IMR-90 (cell line): ENCODE data around the gene TMEM54.

Experiments
- BHLHE40 ChIP-seq: fragments of 150-350 bp; IDR thresholded peaks from 2 replicates; pipeline ENCODE4 v1.6.1; 2016; ENCODE audit warnings: mild to moderate bottlenecking, low read depth, low read length
- CEBPB ChIP-seq: IDR thresholded peaks from 2 replicates; pipeline ENCODE4 v1.6.1; 2012; ENCODE audit warnings: low read depth, low read length, improper control_type of control experiment
- CTCF ChIP-seq: conservative IDR thresholded peaks from 2 replicates; pipeline ENCODE4 v1.5.1; 2012; ENCODE audit warnings: mild to moderate bottlenecking, low read depth, low read length, improper control_type of control experiment
- FOS ChIP-seq: fragments of 150-350 bp; IDR thresholded peaks from 2 replicates; pipeline ENCODE4 v1.6.1; 2016; ENCODE audit warnings: low read depth, low read length
- MAFK ChIP-seq: IDR thresholded peaks from 2 replicates; pipeline ENCODE4 v1.6.1; 2012; ENCODE audit warnings: low read depth, low read length, improper control_type of control experiment
- MAZ ChIP-seq: IDR thresholded peaks from 2 replicates; pipeline ENCODE4 v1.6.1; 2012; ENCODE audit warnings: low read depth, mild to moderate bottlenecking, low read length, improper control_type of control experiment, moderate library complexity, borderline replicate concordance
- MXI1 ChIP-seq: IDR thresholded peaks from 2 replicates; pipeline ENCODE4 v1.6.1; 2012; ENCODE audit warnings: low read depth, mild to moderate bottlenecking, low read length, moderate library complexity, borderline replicate concordance
- POLR2A ChIP-seq: IDR thresholded peaks from 2 replicates; pipeline ENCODE4 v1.6.1; 2012; ENCODE audit warnings: mild to moderate bottlenecking, low read depth, low read length
- RAD21 ChIP-seq: IDR thresholded peaks from 2 replicates; pipeline ENCODE4 v1.6.1; 2012; ENCODE audit warnings: low read length, improper control_type of control experiment
- RFX5 ChIP-seq: IDR thresholded peaks from 2 replicates; pipeline ENCODE4 v1.8.0; 2012; ENCODE audit warnings: low read depth, mild to moderate bottlenecking, low read length, moderate library complexity

- TF ChIP-seq MAZ = no peak
- no peak for TF ChIP-seq RAD21
- TF ChIP-seq CTCF = no peak
- TF ChIP-seq FOS = no peak
- TF ChIP-seq CEBPB = no peak
- no peak for TF ChIP-seq POLR2A
- no peak for TF ChIP-seq MAFK
- TF ChIP-seq RFX5 = no peak
- no peak for TF ChIP-seq BHLHE40
- no peak for TF ChIP-seq MXI1
These were observed 11.4 kb downstream of the TMEM54 start for GRCh38 chr1:32889731-32890278.
